ENCODE measurements around the gene PFKFB3. TPM values are rescaled to one million over a fixed set of nuclear protein-coding genes. Genes with fewer than 3 reads are reported as not detected.
"Not testable (repeated sequence)": the region's sequence is repeated elsewhere in the genome, so short reads cannot be mapped to it uniquely, and the experiment has no call there.

Gene PFKFB3
- total RNA-seq, 1 experiment from 2014 or later: 23.4 TPM

DNA sequence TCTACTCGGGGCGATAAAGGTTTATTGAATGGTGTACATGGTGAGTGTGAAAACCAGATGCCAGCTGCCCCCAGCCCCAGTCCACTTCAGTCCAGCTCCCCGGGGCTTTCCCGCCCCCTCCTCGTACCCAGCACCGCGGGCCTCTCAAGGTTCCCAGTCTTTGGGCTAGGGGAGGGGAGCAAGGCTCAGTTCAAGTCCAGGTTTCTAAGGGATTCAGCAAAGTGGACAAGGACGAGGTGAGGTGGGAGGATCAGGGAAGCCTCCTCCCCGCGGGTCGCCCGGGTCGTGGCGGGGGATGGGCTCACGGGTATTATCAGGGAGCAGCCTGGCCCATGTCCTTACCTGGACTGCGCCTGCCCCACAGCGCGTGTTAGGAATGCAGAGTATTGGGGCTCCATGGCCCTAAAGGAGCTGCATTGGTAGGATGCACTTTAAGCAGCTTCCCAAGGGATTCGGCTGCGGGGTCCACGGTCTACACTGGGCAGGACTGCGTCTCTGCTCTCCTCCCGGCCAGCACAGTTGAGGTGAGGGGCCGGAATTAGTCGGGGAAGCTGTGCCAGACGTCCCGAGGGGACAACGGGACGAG is 541 bp upstream of the PFKFB3 start:
- DNase-seq (ENCODE audit: low read depth): peak; percentile 16

DNA sequence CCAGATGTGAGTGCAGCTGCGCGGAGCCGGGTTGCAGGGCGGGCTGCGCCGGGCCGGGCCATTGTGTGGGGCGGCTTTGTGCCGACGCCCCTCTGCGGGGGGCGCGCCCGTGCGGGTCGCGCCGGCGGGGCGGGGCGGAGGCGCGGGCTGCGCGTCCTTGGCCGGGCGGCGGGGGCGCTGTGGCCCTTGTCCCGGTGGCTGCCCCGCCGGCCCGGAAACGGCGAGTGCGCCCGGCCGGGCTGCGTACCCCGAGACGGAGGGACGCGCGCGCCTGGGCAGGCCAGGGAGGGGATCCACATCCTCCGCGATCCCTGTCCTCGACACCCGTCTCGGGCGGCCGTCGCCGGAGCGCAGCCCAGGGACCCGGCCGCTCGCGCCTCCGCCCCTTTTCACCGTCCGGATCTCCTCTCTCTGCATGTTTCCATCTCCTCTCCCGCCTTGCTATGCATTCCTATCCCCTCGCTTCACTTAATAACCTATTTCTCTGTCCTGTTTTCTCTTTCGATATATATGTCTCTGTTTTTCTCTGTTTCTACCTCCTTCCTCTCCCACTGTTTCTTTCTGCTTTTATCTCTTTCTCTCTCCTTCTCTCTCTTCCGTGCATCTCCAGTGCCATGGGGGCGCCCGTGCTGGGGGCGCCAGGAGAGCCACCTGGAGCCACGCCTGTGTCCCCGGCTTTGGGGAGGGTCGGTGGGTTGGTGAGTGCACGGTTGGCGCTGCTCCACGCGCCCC is 765 bp downstream of the PFKFB3 start:
- DNase-seq (ENCODE audit: low read depth): peak; percentile 43

DNA sequence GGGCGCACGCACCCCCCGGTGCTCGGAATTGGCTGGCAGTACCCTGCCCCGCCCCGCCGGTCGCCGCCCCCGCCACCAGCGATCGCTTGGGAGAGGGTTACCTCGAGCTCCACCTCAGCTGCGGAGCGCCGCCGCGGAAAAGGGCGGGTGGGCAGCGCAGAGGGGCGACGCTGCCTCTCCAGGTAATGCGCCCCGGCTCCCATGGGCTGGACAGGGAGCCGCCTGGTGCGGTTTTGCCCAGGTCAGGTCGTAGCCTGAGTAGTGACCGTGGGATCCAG is 1.3 kb downstream of the PFKFB3 start:
- DNase-seq (ENCODE audit: low read depth): no peak

DNA sequence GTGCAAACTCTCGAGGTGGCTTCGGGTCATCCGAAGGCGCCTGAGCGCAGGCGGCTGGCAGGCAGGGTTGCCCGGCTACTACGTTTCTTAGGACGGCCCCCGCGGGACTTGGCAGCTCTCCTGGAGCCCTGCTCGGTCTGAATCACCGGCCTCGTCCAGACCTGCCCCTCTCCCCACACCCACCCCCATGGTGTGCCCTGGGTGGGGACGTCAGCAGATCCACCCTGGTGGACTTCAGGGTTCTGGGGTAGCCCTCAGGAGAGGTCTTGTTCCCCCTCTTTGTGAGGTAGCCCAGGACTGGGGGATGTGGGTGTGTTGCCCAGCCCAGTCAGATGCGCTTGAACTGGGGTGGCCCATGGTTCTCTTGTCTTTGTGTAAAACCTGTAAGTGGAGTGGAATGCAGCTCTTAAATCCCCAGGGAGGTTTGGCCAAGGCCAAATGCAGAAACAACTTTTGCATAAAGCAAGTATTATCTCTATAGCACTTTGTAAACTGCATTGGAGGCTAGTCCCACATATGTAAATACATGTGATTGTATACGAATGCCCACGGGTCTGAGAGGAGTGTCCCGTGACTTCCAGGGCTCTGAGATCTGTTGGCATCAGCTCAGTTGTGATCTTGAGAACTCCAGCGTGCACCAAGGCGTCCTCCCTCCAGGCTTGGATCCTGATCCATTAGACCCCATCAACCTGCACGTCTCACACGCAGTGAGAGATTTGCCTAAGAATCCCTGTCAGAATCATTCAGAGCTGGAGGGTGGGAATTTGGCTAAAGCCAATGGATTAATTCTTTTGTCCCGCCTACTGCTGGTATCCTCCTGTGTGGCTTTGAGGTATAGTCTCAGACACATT is 1.8 kb downstream of the PFKFB3 start:
- peak; percentile 76 for DNase-seq (ENCODE audit: low read depth)

DNA sequence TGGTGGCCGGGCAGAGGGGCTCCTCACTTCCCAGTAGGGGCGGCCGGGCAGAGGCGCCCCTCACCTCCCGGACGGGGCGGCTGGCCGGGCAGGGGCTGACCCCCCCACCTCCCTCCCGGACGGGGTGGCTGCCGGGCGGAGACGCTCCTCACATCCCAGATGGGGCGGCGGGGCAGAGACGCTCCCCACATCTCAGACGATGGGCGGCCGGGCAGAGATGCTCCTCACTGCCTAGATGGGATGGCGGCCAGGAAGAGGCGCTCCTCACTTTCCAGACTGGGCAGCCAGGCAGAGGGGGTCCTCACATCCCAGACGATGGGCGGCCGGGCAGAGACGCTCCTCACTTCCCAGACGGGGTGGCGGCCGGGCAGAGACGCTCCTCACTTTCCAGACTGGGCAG is 3.8 kb downstream of the PFKFB3 start:
- not testable (repeated sequence) for DNase-seq (ENCODE audit: low read depth)

DNA sequence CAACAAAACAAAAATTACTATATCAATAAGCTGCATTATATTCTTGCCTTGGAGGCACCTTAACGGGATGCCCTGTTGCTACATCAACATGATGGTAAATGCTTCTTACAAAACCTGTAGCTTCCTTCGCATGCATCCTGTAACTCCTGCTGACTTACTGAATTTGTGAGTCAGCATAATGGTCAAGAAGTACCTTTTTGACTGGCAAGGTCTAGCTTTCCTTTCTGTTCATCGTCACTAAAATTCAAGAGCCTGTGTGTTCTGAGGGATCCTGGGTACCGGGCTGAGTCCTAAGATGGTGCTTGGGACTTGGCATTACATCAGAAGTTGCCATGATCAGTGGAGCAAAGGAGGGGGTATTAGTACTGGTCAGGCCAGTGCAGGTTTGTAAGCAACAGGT is 4.9 kb downstream of the PFKFB3 start:
- no peak for DNase-seq (ENCODE audit: low read depth)

DNA sequence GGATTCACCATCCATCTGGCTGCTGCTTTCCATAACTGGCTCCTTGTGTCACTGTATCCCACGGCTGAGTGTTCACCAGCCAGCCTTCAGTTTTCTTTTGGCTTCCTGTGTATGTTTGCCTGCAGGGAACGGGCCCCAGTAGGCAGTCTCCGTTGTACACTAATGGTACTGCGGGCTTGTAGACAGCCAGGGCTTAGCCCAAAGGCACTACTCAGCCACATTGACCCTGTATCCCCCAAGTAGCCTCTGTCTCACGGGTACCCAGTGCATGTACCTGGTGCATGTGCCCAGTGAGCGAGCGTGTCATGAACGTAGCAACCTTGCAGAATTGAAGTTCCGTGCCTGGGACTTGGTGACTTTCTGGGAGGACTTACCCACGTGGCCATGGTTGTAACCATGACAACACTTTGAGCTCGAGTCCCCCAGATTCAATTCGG is 6.1 kb downstream of the PFKFB3 start:
- no peak for DNase-seq (ENCODE audit: low read depth)

DNA sequence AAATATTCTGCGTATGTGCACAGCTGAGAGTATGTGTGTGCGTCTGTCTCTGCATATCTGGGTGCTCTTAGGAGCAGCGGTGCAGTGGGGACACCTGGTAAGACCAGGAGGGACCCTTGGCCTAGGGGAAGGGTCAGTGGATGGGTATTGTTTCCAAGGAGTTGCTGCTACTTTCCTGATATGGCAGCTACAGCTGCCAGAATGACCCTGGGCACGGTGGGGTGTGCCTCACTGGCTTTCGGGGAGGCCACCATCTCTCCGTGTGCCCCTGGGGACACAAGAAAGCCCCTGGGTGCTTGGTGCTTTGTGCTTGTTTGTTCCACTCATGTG is 8.6 kb downstream of the PFKFB3 start:
- no peak for DNase-seq (ENCODE audit: low read depth)

DNA sequence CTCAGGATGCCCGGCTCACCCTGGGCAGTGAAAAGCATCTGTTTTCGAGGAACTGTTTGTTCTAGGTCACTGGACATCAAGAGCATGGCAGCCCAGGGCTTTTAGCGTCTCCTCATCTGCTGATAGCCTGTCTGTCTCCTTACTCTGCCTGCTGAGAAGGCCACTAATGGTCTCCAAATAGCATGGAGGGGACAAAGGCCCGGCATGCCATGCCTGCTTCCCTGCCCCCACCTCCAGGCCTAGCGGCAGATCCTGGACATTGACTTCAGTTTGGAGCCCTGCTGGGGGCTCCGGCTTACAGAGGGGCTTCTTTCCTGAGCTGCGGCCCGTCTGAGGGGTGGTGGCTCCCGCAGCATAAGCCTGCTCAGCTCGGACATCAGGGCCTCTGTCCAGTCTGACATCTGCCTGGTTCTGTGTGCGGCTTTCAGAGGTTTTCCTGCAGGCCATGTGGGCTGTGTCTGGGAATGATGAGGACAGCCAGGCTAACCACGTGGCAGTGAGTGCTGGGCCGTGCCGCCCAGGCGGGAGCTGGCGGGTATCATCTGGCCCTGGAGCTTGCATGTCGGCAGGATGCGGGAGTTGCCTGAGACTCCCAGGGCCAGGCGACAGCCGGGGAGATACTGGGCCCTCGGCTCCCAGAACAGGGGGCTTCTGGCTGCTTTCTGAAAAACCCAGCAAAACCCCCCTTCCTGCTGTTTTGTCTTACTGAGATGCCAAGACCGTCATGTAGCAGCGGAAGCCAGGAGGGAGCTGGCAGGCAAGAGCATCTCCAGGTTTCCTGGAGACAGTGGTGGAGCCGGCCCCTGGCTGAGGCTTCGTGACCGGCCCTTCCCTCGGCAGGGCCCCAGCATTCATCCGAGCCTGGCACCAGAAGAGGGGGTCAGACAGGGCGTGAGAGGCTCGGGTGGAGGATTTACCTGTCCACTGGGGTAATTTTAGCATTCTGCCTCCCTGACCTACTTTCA is 9.2 kb downstream of the PFKFB3 start:
- DNase-seq (ENCODE audit: low read depth): no peak

DNA sequence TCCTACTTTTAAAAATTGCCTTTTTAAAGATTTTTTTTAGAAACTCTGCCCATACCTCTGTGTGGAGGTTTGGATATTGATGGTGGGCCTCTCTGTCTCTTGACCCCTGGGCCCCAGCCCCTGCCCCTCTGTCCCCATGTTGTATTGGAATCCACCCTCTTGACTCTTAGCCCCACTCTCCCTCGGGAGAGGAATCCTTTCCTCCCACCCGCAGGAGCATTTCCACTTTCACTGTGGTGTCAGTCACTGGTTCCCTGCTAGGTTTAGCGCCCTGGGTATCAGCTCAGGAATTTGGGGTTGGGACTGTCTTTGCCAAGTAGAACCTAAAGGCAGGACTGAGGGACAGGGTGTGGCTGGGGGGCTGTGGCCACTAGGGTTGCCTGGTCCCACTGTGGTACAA is 10.1 kb downstream of the PFKFB3 start:
- no peak for DNase-seq (ENCODE audit: low read depth)

DNA sequence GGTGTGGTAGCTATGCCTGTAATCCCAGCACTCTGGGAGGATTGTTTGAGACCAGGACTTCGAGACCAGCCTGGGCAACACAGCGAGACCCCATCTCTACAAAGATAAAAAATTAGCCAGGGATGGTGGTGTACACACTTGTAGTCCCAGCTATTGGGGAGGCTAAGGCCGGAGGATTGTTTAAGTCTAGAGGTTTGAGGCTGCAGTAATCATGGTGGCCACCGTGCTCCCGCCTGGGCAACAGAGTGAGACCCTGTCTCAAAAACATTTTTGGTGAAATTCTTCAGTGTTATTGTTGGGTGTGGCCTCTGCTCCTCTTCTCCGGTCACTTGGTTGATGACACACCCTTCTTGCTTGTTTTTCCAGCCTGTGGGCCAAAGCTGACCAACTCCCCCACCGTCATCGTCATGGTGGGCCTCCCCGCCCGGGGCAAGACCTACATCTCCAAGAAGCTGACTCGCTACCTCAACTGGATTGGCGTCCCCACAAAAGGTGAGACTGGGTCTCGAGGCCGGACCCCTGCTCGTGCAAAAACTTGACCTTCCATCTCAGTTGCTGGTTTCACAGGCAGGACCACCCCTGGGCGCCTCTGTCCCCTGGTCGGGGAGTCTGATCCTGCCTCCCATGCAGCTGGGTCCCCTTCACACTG is 10.6 kb downstream of the PFKFB3 start:
- no peak for DNase-seq (ENCODE audit: low read depth)

DNA sequence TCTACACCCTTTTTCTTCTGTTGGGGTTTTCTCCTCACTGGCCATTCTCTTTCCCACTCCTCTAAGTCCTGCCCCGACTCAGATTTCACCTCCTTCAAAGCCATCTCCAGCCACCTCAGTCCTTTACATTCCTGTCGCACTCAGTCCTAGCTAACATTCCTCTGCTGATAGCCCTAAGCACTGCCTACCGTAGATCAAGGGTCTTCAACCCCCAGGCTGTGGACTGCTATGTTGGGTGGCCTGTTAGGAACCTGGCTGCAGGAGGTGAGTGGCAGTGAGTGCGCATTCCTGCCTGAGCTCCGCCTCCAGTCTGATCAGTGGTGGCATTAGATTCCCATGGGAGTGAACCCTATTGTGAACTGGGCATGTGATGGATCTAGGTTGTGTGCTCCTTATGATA is 11.2 kb downstream of the PFKFB3 start:
- no peak for DNase-seq (ENCODE audit: low read depth)

DNA sequence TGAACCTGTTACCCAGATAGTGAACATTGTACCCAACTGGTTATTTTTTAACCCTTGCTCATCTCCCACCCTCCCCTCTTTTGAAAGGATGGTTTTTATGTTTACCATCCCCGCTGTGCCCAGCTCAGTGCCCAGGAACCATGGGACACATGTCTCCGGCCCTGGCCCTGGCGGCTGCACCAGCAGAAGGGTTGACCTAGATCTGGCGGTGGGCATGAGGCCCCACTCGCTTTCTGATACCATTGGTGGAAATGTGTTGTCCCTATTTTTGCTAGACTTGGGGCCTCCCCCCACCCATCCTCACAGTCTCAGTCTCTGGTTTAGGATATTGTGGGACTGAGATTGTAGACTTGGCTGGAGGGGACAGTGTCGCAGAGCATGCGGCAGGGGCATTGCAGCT is 11.9 kb downstream of the PFKFB3 start:
- no peak for DNase-seq (ENCODE audit: low read depth)

DNA sequence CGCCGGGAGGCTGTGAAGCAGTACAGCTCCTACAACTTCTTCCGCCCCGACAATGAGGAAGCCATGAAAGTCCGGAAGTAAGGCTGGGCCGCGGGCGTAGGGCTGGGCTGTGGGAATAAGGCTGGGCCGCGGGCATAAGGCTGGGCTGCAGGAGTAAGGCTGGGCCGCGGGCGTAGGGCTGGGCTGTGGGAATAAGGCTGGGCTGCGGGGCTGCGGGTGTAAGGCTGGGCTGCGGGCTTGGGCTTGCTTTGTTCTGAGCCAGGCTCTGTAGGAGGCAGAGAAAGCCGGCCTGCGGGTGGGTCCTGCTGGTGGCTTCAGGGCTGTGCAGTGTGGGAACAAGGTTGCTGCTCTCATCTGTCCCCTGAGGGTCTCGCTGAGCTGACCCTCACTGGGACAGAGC is 12.5 kb downstream of the PFKFB3 start:
- no peak for DNase-seq (ENCODE audit: low read depth)

DNA sequence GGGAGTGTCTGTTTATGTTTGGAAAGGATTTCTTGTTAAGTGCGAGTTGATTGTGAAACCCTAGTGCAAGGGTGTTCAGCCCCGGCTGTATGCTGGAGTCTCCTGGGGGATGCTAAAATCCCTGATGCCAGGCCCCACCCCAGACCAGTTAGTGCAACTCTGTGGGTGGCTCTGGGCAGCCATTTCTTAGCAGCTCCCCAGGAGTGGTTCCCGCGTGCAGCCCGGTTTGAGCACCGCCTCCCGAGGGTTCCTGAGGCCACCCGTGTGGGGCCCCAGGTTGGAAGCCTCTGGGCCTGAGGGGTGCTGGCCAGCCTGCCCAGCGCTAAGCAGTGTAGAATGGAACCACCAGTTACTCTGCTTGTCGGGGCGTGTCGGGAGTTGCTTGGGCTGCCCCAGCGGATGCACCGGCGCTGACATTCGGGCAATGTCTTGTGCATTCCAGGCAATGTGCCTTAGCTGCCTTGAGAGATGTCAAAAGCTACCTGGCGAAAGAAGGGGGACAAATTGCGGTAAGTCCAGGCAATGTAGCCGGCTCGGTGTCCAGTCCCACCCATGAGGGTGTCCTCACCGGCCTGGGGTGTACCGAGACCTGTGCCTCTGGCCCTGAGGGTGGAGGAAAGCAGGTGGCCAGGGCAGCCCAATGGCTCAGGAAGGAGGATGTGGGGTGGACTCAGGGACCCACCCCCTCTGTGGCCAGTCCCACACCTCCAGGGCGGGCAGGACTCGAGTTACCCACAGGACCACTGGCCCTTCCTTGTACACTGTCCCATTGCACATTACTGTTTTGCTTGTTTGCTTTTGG is 13.2 kb downstream of the PFKFB3 start:
- no peak for DNase-seq (ENCODE audit: low read depth)

DNA sequence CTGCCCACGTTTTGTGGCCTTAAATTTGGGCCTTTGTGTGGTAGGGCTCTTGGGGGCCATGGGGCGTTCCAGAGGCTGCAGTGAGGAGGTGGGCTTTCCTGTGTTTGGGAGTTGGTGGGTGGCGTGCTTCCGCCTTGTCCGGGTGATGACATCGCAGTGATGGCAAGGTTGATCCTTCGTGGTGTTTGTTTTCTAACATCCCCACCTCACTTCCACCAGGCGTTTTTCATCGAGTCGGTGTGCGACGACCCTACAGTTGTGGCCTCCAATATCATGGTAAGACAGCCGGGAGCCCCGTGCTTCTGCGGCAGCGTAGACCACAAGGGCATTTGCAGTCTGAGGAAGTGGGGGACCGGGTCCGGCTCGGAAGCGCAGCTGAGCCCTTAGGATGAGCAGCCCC is 14.2 kb downstream of the PFKFB3 start:
- DNase-seq (ENCODE audit: low read depth): no peak

DNA sequence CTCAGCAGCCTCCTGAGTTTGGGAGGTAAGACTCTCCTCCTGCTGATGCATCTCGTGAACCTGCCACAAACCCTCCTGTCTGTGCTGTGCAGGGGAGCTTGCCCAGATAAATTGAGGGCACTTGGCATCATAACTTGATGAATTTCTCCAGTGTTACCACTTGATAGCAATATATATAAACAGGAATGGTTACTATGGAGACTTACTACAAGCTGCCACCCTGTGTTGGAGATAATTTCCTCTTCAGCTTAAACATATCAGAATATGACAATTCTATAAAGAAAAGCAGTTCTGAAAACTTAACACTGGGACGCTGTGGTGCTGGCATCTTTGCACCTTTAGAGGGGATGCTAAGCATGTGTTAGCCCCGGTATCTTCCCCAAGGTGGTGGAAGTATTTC is 14.9 kb downstream of the PFKFB3 start:
- DNase-seq (ENCODE audit: low read depth): peak; percentile 42

DNA sequence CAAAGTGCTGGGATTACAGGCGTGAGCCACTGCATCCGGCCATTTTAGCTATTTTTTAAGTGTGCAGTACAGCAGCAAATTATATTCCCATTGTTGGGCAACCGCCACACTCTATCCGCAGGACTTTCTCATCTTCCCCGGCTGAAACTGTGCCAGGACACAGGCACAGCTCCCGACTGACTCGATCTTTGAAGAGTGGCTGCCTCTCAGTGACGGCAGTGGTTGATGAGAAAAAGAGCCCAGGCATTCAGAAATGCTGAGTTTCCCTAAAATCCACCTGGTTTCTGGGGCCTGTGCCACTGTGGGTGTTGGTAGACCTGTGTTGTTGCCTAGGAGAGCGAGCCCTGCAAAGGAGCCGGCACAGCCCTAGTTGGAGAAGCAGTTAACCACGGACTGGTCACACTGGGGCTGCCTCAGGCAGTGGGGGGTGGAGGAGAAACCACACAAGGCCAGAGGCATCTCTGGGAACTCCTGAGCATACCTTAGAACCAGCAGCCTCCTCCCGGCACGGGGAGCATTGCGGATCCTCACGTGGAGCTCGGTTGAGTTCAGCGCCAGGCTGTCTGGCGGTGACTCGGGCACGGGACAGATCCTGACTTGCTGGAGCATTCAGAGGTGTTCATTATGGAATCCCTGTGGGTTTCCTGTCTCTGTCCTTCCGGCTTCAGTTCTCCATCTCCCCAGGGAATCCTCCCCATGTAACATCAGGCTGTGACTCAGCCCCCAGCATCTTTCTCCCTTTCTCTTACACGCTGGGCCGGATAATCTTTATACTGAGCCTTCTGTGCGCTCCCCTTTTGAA is 16.2 kb downstream of the PFKFB3 start:
- peak; percentile 90 for DNase-seq (ENCODE audit: low read depth)

DNA sequence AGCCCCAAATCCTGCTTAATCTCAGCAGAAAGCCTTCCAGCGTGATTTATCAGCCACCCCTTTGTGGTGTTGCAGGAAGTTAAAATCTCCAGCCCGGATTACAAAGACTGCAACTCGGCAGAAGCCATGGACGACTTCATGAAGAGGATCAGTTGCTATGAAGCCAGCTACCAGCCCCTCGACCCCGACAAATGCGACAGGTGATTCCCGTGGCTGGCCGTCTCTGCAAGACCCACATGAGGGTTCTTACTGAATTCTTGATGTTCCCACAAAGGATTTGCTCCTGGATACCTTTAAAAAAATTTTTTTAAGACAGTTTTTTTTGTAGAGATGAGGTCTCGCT is 16.7 kb downstream of the PFKFB3 start:
- DNase-seq (ENCODE audit: low read depth): no peak

All from M059J (cell line).